ENCODE results near the gene TAF11. TPM values are rescaled to one million over a fixed set of nuclear protein-coding genes. Genes with fewer than 3 reads are reported as not detected.

The TAF11 gene
- total RNA-seq, 1 experiment from 2014 or later, result 49.4 TPM

GRCh38 chr6:34860776-34861175 is 27.1 kb downstream of the TAF11 start:
- no peaks in the 10 kb centered on the region for H3K27me3 Mint-ChIP-seq (ENCODE audit: low read depth)
- whole genome bisulfite sequencing (ENCODE audit: extremely low coverage, insufficient read length, low lambda C conversion rate), result no CpG with 5 or more reads among the region's 1 CpG
- DNase-seq, result no peak
- no peaks in the 10 kb centered on the region for H3K9me3 Mint-ChIP-seq
- Histone ChIP-seq H3K9ac (ENCODE audit: extremely low read depth, insufficient read length, low read length) (no peak overlapping the region), H2BK20ac (ENCODE audit: low read depth, low read length, poor library complexity, severe bottlenecking) (no peak overlapping the region), H2BK15ac (ENCODE audit: low read depth, low read length) (no peak overlapping the region), H4K91ac (ENCODE audit: insufficient read length, low read depth, low read length) (no peak overlapping the region), H4K8ac (replicated peaks; ENCODE audit: insufficient read length, low read depth, low read length) (no peak overlapping the region), H4K20me1 (ENCODE audit: control insufficient read depth, insufficient read depth, insufficient read length) (no peaks in the 10 kb centered on the region), H3K79me2 (ENCODE audit: insufficient read depth, low read length) (no peaks in the 10 kb centered on the region), H2AK5ac (ENCODE audit: insufficient read length, low read length) (no peak overlapping the region), H2AFZ (ENCODE audit: low read length) (no peak overlapping the region), H3K9me3 (ENCODE audit: control insufficient read depth, low read depth, low read length) (no peaks in the 10 kb centered on the region), H3K4ac (ENCODE audit: low read depth, low read length) (no peak overlapping the region), H3K4me1 (ENCODE audit: insufficient read depth, low read length) (no peaks in the 10 kb centered on the region), H3K79me1 (ENCODE audit: insufficient read depth, low read depth, low read length, poor library complexity, severe bottlenecking) (no peaks in the 10 kb centered on the region), H2BK120ac (ENCODE audit: low read depth, low read length, poor library complexity, severe bottlenecking) (no peak overlapping the region), H3K14ac (ENCODE audit: insufficient read depth, low read length) (no peak overlapping the region), H2BK12ac (ENCODE audit: insufficient read length, low read depth, low read length) (no peak overlapping the region), H3K23me2 (ENCODE audit: insufficient read length, low read depth, low read length, poor library complexity, severe bottlenecking) (no peaks in the 10 kb centered on the region), H2BK5ac (ENCODE audit: insufficient read length, low read length) (no peak overlapping the region), H3K27me3 (ENCODE audit: insufficient read depth, low read length) (no peaks in the 10 kb centered on the region), H3K23ac (ENCODE audit: insufficient read length, low read depth, low read length) (no peak overlapping the region), H3K18ac (ENCODE audit: insufficient read length, low read depth, low read length) (no peak overlapping the region), H3K56ac (ENCODE audit: insufficient read length, low read depth, low read length) (no peak overlapping the region), H4K5ac (ENCODE audit: insufficient read length, low read depth, low read length) (no peak overlapping the region), H3K27ac (ENCODE audit: insufficient read length, low read depth, low read length) (no peak overlapping the region), H3K4me2 (ENCODE audit: insufficient read depth, insufficient read length, low read length) (no peak overlapping the region), H3T11ph (ENCODE audit: low read length) (no peak overlapping the region)
- H3K4me1 Mint-ChIP-seq, result no peaks in the 10 kb centered on the region
- H3K27ac Mint-ChIP-seq, result no peak overlapping the region
- TF ChIP-seq, protein P1, sequence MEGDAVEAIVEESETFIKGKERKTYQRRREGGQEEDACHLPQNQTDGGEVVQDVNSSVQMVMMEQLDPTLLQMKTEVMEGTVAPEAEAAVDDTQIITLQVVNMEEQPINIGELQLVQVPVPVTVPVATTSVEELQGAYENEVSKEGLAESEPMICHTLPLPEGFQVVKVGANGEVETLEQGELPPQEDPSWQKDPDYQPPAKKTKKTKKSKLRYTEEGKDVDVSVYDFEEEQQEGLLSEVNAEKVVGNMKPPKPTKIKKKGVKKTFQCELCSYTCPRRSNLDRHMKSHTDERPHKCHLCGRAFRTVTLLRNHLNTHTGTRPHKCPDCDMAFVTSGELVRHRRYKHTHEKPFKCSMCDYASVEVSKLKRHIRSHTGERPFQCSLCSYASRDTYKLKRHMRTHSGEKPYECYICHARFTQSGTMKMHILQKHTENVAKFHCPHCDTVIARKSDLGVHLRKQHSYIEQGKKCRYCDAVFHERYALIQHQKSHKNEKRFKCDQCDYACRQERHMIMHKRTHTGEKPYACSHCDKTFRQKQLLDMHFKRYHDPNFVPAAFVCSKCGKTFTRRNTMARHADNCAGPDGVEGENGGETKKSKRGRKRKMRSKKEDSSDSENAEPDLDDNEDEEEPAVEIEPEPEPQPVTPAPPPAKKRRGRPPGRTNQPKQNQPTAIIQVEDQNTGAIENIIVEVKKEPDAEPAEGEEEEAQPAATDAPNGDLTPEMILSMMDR (conservative IDR thresholded peaks at IDR 0.05), result no peak
- H3K4me3 Mint-ChIP-seq, result no peak overlapping the region
- H3K36me3 Mint-ChIP-seq (ENCODE audit: insufficient read depth in 1 of 3, low read depth in 3 of 3), result peaks cover 20 to 68% (median 66%) of the 10 kb centered on the region in 3 experiments; a peak in 6 of 7 replicates
